ENCODE measurements around the gene SDK1. TPM values are rescaled to one million over a fixed set of nuclear protein-coding genes. Genes with fewer than 3 reads are reported as not detected.

SDK1 gene
- total and polyA plus RNA-seq, 11 donors = 2.2 to 5.8 (median 3.4) TPM

GRCh38 chr7:4030346-4030950, 729.4 kb downstream of the SDK1 start:
- Histone ChIP-seq H3K36me3 (no peaks in the 10 kb centered on the region), H3K9me3 (no peaks in the 10 kb centered on the region), H3K27ac (no peak overlapping the region), H3K27me3 (no peaks in the 10 kb centered on the region), H3K4me1 (no peaks in the 10 kb centered on the region), H3K4me3 (no peak overlapping the region)
- WGBS, 4 donors = 73 to 90% (median 83%) methylated on average over 14 of the region's 14 CpGs
- ATAC-seq (no peak), DNase-seq (no peak)
- intact Hi-C loops (cut with DNase I) = no loop called here
- TF ChIP-seq CTCF (IDR thresholded peaks at IDR 0.05) (no peak), POLR2A (IDR thresholded peaks at IDR 0.05) (no peak)

GRCh38 chr7:4033996-4034395, 732.9 kb downstream of the SDK1 start:
- WGBS, 4 donors = 74 to 86% (median 84%) methylated on average over 12 of the region's 12 CpGs

GRCh38 chr7:4037308-4037707, 736.3 kb downstream of the SDK1 start:
- Histone ChIP-seq H3K4me1 (no peaks in the 10 kb centered on the region), H3K4me3 (no peak overlapping the region), H3K9me3 (no peaks in the 10 kb centered on the region), H3K27me3 (no peaks in the 10 kb centered on the region), H3K27ac (no peak overlapping the region), H3K36me3 (no peaks in the 10 kb centered on the region)
- DNase-seq (no peak), ATAC-seq (no peak)
- WGBS, 4 donors = 84 to 95% (median 92%) methylated on average over 4 of the region's 4 CpGs
- intact Hi-C loops (cut with DNase I) = no loop called here
- no peak for TF ChIP-seq POLR2A (IDR thresholded peaks at IDR 0.05)
- TF ChIP-seq CTCF (IDR thresholded peaks at IDR 0.05) = no peak

More at GRCh38 chr7:4033996-4034395, 732.9 kb downstream of the SDK1 start:
- intact Hi-C loops (cut with DNase I) = no loop called here
- H3K36me3 ChIP-seq = no peaks in the 10 kb centered on the region
- H3K4me1 ChIP-seq = no peaks in the 10 kb centered on the region
- H3K27ac ChIP-seq = no peak overlapping the region
- DNase-seq = no peak
- no peak for ATAC-seq
- H3K27me3 ChIP-seq = no peaks in the 10 kb centered on the region
- no peak overlapping the region for H3K4me3 ChIP-seq
- H3K9me3 ChIP-seq = no peaks in the 10 kb centered on the region
- no peak for TF ChIP-seq CTCF (IDR thresholded peaks at IDR 0.05)
- no peak for TF ChIP-seq POLR2A (IDR thresholded peaks at IDR 0.05)

- no peak for ATAC-seq
- Histone ChIP-seq H3K27ac (no peak overlapping the region), H3K36me3 (no peaks in the 10 kb centered on the region), H3K27me3 (no peaks in the 10 kb centered on the region), H3K4me1 (no peaks in the 10 kb centered on the region), H3K9me3 (no peaks in the 10 kb centered on the region), H3K4me3 (no peak overlapping the region)
- intact Hi-C loops (cut with DNase I) = no loop called here
- TF ChIP-seq CTCF (IDR thresholded peaks at IDR 0.05) (no peak), POLR2A (IDR thresholded peaks at IDR 0.05) (no peak)
- no peak for DNase-seq
- WGBS, 4 donors = 73 to 84% (median 82%) methylated on average over 4 of the region's 4 CpGs
These were observed 736.8 kb downstream of the SDK1 start for GRCh38 chr7:4037877-4038276.
